HL-60 (cell line): Measurements from ENCODE around the gene TSPEAR.
"Not testable (repeated sequence)": the region's sequence is repeated elsewhere in the genome, so short reads cannot be mapped to it uniquely, and the experiment has no call there.

Experiments used
- CTCF ChIP-seq: IDR thresholded peaks from one replicate; pipeline ENCODE4 v1.5.1; 2011; ENCODE audit warnings: low read length, control low read depth, inconsistent platforms; ENCODE audit not compliant: insufficient read depth
- POLR2AphosphoS5 ChIP-seq: IDR thresholded peaks from 2 replicates; pipeline ENCODE4 v1.6.1; 2012; ENCODE audit warnings: low read depth
- REST ChIP-seq: IDR thresholded peaks from 2 replicates; pipeline ENCODE4 v1.6.1; 2012; ENCODE audit warnings: low read depth; ENCODE audit not compliant: insufficient replicate concordance

- TF ChIP-seq CTCF, REST, POLR2AphosphoS5: not testable (repeated sequence)
These were observed 161.1 kb downstream of the TSPEAR start for GRCh38 chr21:44550285-44550684.
